AG09309 (cell line): ENCODE data around the gene HOXB5.

Source experiments
- DNase-seq: peaks from one replicate; pipeline ENCODE4 v3.0.0-alpha.2; 2010; ENCODE audit warnings: low read depth
- H3K4me3 ChIP-seq: 2 replicates; pipeline ENCODE4 v1.5.1; 2011; ENCODE audit warnings: mild to moderate bottlenecking, low read depth, low read length, moderate library complexity; ENCODE audit not compliant: control insufficient read depth
- TF ChIP-seq, protein P1 (sequence below): IDR thresholded peaks from 2 replicates; pipeline ENCODE4 v1.5.1; 2011; ENCODE audit warnings: mild to moderate bottlenecking, low read depth, low read length, inconsistent platforms; ENCODE audit not compliant: insufficient read depth, control insufficient read depth; ENCODE audit errors: missing control alignments

HOXB5 gene

DNA sequence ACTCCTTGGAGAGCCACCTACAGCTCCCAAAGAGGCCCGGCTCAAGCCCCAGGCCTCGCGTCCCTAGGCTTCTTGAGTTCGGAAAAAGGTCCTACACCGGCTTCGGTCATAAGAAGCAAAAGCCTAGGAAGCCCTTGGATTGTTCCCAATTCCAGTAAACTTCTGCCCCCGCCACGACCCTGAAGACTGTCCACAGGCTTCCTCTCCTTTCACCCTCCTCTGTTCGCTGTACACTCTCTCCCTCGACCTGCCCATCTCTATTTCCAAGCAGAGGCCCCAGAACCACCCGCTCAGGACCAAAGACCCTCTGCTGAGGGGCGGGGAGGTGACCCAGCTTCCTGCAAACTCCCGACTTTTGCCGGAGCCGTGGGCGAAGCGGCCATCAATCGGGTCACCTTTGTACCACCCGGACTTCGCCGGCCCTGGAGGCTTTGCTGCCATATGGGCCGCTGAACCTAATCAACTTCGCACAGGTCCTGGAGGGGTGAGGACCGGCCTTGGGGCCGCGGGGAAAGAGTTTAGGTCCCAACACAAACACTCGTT lies 51.4 kb downstream of the HOXB5 start:
- DNase-seq = no peak
- peak overlapping the region; percentile 64 for H3K4me3 ChIP-seq
- TF ChIP-seq, protein P1, sequence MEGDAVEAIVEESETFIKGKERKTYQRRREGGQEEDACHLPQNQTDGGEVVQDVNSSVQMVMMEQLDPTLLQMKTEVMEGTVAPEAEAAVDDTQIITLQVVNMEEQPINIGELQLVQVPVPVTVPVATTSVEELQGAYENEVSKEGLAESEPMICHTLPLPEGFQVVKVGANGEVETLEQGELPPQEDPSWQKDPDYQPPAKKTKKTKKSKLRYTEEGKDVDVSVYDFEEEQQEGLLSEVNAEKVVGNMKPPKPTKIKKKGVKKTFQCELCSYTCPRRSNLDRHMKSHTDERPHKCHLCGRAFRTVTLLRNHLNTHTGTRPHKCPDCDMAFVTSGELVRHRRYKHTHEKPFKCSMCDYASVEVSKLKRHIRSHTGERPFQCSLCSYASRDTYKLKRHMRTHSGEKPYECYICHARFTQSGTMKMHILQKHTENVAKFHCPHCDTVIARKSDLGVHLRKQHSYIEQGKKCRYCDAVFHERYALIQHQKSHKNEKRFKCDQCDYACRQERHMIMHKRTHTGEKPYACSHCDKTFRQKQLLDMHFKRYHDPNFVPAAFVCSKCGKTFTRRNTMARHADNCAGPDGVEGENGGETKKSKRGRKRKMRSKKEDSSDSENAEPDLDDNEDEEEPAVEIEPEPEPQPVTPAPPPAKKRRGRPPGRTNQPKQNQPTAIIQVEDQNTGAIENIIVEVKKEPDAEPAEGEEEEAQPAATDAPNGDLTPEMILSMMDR = no peak

- H3K4me3 ChIP-seq = peak overlapping the region; percentile 64
- DNase-seq = no peak
Measured at GRCh38 chr17:48541577-48542113, 51.9 kb downstream of the HOXB5 start.

More at GRCh38 chr17:48541577-48542113, 51.9 kb downstream of the HOXB5 start:
- TF ChIP-seq, protein P1 = no peak
